Glutamatergic neuron (in vitro differentiated cells): Measurements from ENCODE around the gene B4GALNT3. TPM values are rescaled to one million over a fixed set of nuclear protein-coding genes. Genes with fewer than 3 reads are reported as not detected.
A peak's percentile ranks its signal among the peaks of the same experiment; 100 is the strongest.

ENCODE experiments used
- DNase-seq: peaks from one replicate; pipeline ENCODE4 v3.0.0; 2022
- H3K27ac Mint-ChIP-seq: one replicate; pipeline ENCODE4 v1.8.0; 2020; ENCODE audit warnings: mild to moderate bottlenecking, mixed read lengths, inconsistent platforms; ENCODE audit not compliant: unreplicated experiment
- H3K27me3 Mint-ChIP-seq: one replicate; pipeline ENCODE4 v1.8.0; 2020; ENCODE audit warnings: mild to moderate bottlenecking, moderate library complexity, mixed read lengths, inconsistent platforms; ENCODE audit not compliant: unreplicated experiment
- H3K36me3 Mint-ChIP-seq: one replicate; pipeline ENCODE4 v1.8.0; 2020; ENCODE audit warnings: mild to moderate bottlenecking, mixed read lengths, inconsistent platforms; ENCODE audit not compliant: unreplicated experiment
- H3K4me1 Mint-ChIP-seq: one replicate; pipeline ENCODE4 v1.8.0; 2020; ENCODE audit warnings: mild to moderate bottlenecking, low read depth, mixed read lengths, inconsistent platforms; ENCODE audit not compliant: unreplicated experiment
- H3K4me3 Mint-ChIP-seq: one replicate; pipeline ENCODE4 v1.8.0; 2020; ENCODE audit warnings: mild to moderate bottlenecking, mixed read lengths, inconsistent platforms; ENCODE audit not compliant: unreplicated experiment
- H3K9me3 Mint-ChIP-seq: one replicate; pipeline ENCODE4 v1.8.0; 2020; ENCODE audit warnings: mild to moderate bottlenecking, moderate library complexity, mixed read lengths, inconsistent platforms; ENCODE audit not compliant: unreplicated experiment
- CTCF ChIP-seq: fragments of 200-600 bp; sonication (generic); IDR thresholded peaks from one replicate; pipeline ENCODE4 v1.5.0; 2021; ENCODE audit not compliant: partially characterized antibody, unreplicated experiment
- total RNA-seq: library from RNA; stranded (reverse); fragmentation: NEBNext Ultra II Directional; extraction: Animal tissue kit (Norgen Biotek cat#: 25700); gene quantifications from one replicate; pipeline ENCODE4 v1.2.1, GENCODE V29; 2021; ENCODE audit not compliant: unreplicated experiment

B4GALNT3 gene
- total RNA-seq, 1 donor from 2014 or later, result 3.3 TPM

DNA sequence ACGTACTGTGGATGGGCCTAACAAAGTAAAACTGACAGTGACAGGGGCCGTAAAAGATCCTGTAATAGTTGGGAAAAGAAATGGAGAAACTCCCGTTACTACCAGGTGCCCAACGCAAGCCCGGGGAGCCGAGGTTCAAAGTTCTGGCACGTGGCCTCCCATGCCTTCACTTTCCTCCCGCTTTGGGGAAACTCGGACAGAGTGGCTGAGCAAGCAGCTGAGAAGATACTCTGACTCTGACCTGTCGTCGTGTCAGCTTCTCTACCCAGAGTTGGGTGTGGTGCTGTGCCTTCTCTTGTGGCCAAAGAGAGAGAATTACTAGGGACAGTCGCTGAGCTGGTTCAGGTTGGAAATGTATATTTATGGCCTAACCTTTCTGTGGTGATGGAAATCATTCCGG is 1.7 kb downstream of the B4GALNT3 start:
- H3K27me3 Mint-ChIP-seq, result peaks cover 22% of the 10 kb centered on the region
- no peak overlapping the region for H3K27ac Mint-ChIP-seq
- no peak for TF ChIP-seq CTCF
- no peak for DNase-seq
- H3K4me1 Mint-ChIP-seq, result peaks cover 3% of the 10 kb centered on the region
- H3K9me3 Mint-ChIP-seq, result peaks cover 6% of the 10 kb centered on the region
- H3K4me3 Mint-ChIP-seq, result peak overlapping the region; percentile 88
- H3K36me3 Mint-ChIP-seq, result no peaks in the 10 kb centered on the region

DNA sequence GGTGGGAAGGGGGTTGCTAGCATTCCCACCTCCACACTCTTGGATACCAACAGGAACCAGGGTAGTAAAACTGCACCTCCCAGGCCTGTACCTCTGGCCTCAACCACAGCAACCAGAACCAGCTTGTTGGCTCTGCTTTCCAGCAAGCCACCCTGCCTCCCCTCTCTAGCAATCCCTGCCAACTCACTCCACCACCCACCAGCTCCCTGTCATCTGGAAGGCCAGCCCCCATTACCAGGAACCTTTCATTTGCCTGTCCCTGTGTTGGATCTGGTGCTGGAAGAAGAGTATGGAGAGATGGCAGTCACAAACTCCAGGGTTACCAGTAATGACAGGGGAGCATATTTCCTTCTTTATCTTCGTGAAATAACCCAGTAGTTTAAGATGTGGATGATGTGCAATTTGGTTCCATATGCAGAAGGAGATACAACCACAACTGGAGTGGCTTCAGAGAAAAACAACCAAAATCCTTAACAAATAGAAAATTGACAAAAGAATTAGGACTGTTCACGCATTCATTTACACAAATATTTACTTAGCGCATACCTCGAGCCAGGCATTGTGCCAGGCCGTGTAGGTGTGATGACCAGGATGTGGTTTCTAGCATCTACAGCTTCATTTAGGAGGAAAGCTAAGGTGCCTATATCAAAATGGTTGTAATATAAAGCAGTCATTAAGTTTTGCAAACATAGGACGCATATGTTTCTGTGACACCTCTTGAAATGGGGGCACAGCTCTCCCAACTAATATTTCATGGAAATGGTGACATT is 3.4 kb downstream of the B4GALNT3 start:
- DNase-seq, result no peak
- TF ChIP-seq CTCF, result no peak
- H3K9me3 Mint-ChIP-seq, result peaks cover 6% of the 10 kb centered on the region
- no peak overlapping the region for H3K4me3 Mint-ChIP-seq
- no peak overlapping the region for H3K27ac Mint-ChIP-seq
- H3K27me3 Mint-ChIP-seq, result peaks cover 22% of the 10 kb centered on the region
- H3K4me1 Mint-ChIP-seq, result peaks cover 3% of the 10 kb centered on the region
- no peaks in the 10 kb centered on the region for H3K36me3 Mint-ChIP-seq

DNA sequence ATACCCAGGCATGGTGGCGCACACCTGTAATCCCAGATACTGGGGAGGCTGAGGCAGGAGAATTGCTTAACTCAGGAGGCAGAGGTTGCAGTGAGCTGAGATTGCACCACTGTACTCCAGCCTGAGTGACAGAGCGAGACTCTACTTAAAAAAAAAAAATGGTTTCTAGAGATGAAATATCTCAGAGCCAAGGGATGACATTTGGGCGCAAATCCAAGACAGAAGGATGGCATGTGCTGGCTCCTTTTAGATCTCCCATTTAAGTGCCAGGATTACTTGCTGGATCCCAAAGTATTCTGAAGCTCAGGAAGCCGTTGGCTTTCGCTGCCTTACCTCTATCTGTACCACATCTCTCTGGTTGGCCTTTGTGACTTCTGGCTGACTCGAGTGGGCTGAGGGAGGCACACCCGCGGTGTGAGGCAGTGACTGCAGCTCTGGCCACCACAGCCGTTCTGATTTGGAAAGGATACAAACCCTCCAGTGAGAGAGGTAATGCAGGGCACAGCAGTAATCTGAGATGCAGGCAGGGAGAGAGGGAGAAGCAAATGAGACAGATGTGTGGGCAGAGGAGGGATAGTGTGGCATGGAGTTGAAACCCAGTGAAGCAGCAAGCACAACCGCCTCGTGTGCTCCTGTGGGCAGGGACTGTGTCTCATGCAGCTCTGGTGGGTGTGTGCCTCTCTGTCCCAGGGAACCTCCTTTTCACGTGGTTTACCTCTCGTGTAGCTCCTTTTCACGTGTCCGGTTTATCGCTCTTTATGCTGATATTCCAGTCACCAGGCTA is 4.9 kb downstream of the B4GALNT3 start:
- Mint-ChIP-seq H3K27me3 (peaks cover 14% of the 10 kb centered on the region), H3K27ac (no peak overlapping the region)
- TF ChIP-seq CTCF, result no peak

GRCh38 chr12:466039-466438 is 6.3 kb downstream of the B4GALNT3 start:
- no peak for DNase-seq
- H3K4me1 Mint-ChIP-seq, result peaks cover under 1% of the 10 kb centered on the region
- H3K27me3 Mint-ChIP-seq, result peaks cover 12% of the 10 kb centered on the region
- no peaks in the 10 kb centered on the region for H3K36me3 Mint-ChIP-seq
- H3K27ac Mint-ChIP-seq, result no peak overlapping the region
- no peak overlapping the region for H3K4me3 Mint-ChIP-seq
- TF ChIP-seq CTCF, result no peak
- peaks cover 4% of the 10 kb centered on the region for H3K9me3 Mint-ChIP-seq

More for the DNA sequence above, 4.9 kb downstream of the B4GALNT3 start:
- peaks cover 6% of the 10 kb centered on the region for H3K9me3 Mint-ChIP-seq
- peaks cover 3% of the 10 kb centered on the region for H3K4me1 Mint-ChIP-seq
- no peaks in the 10 kb centered on the region for H3K36me3 Mint-ChIP-seq
- no peak for DNase-seq
- H3K4me3 Mint-ChIP-seq, result no peak overlapping the region

DNA sequence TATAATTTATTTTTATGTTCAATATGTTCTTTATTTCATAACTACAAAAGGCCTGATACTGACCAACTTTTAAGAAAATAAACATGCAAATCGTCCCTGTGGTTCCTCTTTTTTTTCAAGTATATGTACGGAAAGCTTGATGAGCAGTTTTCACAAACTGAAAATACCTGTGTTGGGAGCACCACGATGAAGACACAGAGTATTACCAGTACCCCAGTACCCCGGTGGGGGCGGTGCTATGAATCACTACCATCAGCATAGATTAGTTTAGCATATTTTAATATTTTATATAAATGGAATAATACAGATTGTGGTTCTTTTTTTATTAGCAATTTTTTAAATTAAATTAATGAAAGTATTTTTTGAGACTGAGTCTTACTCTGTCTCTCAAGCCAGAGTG is 7.0 kb downstream of the B4GALNT3 start:
- no peak overlapping the region for H3K27ac Mint-ChIP-seq
- H3K27me3 Mint-ChIP-seq, result peaks cover 6% of the 10 kb centered on the region
- no peak overlapping the region for H3K4me3 Mint-ChIP-seq
- TF ChIP-seq CTCF, result no peak
- H3K36me3 Mint-ChIP-seq, result no peaks in the 10 kb centered on the region
- no peaks in the 10 kb centered on the region for H3K4me1 Mint-ChIP-seq
- H3K9me3 Mint-ChIP-seq, result peaks cover 2% of the 10 kb centered on the region
- no peak for DNase-seq
